GM21423 (cell line): ENCODE data around the gene KCNMA1.

Experiments used
- ATAC-seq: cut with Tn5 transposase; IDR thresholded peaks from one replicate; pipeline ENCODE4 v1.9.1; 2021; ENCODE audit warnings: mild to moderate bottlenecking, moderate library complexity; ENCODE audit not compliant: unreplicated experiment

The KCNMA1 gene

DNA sequence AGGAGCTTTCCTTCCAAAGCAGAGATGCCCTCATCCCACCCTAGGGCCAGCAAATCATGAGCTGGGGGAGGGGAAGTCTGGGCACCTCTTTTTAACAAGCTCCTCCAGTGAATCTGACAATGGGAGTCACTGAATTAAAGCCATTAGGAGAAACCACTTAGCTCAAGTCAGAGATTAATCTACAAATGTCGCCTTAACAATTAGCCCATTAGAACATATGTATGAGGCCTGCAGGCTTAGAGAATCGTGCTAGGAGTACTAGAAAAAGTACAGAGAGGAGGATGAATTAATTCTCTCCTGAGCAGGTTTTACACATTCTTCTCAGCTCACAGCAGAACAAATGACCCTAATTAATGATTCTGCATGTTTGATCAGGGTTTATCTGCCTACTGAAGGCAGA lies 381.3 kb downstream of the KCNMA1 start:
- no peak for ATAC-seq

DNA sequence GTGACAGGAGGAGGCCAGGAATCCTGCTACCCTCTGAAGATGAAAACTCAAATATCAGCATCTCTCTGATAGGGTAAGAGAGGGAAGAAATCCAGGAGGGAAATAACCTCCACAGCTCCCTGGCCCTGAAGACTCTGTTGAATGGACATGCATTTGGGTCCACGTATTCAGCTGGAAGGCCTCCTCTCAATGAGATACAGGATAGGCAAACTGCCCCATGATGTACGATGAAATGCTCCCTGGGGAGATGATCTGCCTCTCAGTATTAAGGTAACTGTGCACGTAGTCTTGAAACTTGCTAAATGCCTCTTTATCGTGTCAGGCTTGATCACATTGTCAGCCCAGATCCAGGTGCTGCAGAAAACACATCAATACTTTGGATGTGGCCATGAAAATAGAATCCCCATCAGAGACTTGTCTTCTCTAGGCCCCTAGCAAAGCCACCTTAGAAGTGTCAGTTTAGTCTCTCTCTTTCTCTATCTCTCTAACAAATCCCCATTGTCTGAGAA lies 384.0 kb downstream of the KCNMA1 start:
- ATAC-seq = no peak

DNA sequence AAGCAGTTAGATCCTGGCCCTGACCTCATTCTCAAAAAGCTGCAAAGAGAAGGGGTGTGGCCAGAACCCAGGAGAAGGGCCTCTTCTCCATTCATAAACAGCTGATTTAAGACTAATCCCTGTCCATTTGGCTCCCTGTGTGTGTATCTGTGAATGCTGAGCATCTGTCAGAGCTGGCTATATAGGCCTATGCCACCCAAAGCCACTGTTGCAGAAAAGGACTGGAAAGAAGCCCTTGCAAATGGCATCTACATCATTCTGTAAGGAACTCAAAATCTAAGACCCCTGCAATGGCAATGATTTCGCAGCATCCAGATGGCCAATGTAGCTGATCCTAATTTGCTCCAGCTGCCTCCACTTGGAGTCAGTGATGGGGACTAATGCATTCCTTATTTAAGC lies 384.5 kb downstream of the KCNMA1 start:
- ATAC-seq = no peak

DNA sequence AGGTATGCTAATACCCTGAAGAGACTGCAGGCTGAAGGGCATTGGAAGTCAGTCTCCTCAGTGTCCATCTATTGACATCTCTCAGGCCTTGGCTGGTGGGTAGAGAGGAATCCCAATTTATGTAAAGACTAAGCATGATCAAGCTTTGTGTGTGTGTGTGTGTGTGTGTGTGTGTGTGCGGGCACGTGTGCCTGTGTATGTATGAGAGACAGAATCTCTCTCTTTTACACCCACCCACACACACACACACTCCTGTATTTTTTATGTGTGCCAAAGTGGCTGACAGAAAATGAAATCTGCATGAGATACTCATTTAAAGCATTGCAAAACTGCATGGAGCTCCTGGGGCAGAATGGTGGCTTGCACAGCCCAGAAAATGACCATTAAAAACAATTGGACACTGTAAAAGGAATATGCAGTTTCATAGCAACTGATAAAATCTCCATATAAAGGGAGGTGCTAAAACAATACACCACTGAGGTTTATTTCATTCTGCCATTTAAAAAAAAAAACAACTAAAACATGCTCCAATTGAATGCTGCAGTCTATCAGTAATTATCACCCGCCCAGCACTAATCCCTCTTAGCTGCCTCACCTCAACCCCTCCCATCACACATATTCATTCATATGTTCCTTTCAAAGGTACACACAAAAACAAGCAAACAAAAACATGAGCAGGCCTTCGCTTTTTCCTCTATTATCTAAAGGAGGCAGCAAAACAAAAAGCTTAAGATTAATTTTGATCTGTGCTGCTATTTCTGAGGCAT lies 385.0 kb downstream of the KCNMA1 start:
- ATAC-seq = no peak

GRCh38 chr10:77251297-77252013 lies 386.2 kb downstream of the KCNMA1 start:
- ATAC-seq = no peak

DNA sequence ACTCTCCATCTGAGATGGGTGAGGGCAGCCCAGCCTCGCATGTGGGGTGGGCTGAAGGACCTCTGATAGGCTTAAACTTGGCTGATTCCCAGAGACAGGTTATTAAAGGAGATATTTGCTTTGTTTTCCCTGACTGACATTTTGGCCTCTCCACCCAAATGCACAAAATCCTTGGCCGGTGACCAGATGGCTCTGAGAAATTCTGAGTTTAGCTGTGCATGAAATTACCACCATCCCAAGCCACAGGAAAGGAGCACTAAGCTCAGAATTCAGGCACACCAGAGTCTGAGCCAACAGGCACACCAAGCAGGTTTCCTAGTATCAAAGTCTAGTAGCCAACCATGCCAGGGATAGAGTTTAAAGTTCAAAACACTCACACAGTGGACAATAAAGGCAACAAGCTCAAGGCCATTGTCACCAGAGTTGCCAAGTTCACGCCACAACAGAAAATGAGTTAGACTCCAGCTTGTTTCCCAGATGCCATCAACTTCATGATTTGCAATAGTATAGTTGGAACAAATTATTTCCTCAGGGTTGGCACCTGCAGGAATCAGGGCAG lies 387.6 kb downstream of the KCNMA1 start:
- ATAC-seq = no peak

DNA sequence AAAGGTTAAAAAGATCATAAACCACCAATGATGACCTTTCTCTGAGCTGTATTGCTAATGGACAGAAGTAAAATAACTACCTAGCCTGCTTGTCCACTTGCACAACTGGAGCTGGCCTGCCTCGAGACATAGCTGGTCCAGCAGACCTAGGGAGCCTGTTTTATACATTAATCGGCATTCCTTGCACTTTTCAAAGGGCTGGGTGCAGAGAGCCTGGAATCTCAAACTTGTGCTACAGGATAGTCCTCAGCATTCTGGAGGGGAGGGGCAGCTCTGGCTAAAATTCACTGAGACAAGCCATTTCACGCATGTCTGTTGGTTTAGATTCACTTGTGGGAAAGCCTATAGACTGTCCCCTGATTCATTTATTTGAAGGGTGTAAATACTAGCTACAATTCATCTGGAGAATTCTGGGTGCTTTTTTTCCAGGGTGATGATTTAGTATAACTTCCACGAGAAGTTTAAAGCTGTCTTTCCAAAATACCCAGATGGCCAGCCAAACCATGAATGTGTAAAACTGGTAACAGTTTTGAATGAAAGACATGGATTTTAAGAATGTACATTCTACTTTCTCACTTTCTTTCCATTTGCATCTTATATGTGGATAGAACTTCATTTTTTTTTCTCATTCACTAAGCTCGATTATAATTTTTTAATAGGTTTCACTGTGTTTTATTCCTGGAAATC lies 389.4 kb downstream of the KCNMA1 start:
- no peak for ATAC-seq

GRCh38 chr10:77247031-77247990 lies 390.3 kb downstream of the KCNMA1 start:
- ATAC-seq = no peak

DNA sequence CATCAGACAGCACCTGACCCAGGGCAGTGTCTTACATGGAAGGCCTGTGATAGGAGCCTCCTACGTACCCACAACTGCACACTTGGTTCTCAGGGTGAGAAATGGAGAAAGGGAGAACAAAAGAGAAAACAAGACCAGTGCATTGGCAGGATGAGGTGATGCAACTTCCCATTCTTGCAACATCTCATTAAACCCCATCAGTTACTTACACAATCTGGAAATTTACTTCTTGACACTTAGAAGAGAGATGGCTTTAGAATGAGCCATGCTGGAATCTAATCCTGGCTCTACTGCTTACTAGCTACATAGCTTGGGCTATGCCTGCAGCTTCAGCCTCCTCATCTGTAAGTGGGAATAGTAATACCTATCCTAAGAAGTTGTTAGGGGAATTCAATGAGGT lies 391.7 kb downstream of the KCNMA1 start:
- no peak for ATAC-seq

DNA sequence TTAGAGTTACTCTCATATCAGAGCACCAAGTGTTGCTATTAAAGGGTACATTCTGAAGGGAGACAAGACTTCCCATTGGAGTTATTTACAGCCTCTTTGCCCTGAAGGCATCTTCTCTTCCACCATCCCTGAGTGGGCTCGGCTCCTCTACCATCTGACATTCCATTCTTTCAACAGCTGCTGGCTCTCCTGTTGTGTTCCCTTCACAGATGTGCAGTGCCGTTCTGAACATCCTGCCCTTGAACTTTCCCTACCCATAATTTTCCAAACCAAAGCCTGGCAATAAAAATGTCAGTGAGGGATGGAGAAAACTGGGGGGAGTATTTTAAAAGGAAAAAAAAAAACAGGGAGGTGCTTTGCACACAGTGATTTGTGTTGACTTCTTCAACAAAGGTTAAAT lies 392.9 kb downstream of the KCNMA1 start:
- ATAC-seq = no peak

- no peak for ATAC-seq
These were observed 393.3 kb downstream of the KCNMA1 start for GRCh38 chr10:77244286-77244685.

DNA sequence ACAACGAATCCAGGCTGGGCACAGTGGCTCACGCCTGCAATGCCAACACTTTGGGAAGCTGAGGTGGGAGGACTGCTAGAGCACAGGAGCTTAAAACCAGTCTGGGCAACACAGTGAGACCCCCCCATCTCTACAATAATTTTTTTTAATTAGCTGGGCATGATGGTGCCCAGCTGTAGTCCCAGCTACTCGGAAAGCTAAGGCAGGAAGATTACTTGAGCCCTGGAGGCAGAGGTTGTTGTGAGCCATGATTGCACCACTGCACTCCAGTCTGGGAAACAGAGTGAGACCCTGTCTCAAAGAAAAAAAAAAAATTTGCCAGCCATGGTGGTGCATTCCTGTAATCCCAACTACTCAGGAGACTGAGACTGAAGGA lies 396.3 kb downstream of the KCNMA1 start:
- no peak for ATAC-seq

- no peak for ATAC-seq
These were observed 396.8 kb downstream of the KCNMA1 start for GRCh38 chr10:77240706-77241349.

DNA sequence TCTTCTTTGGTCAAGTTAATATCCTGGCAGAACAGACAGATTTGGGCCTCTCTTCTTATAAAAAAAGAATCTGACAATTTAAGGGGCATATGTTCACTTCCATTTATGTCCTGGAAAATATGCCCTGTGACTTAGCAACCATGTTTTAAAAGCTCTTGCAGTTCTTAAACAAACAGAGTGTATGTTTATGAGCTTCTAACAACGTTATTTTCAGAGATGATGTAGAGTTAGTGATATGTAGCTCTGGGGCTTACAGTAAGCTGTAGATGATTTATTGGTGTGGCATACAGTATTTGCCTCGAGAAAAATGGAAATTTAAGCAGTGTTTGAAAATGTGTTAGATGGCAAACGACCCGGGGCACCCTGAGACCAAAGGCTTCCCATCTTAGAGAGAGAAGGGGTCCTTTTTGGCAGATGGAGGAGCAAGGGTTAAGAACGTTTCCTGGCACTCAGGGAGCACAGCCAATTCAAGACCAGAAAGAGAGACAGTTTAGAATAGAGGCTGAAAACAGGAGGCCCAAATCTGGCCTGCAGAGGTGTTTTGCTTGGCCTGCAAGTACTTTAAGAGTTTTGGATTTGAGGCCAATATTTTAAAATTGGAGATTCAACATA lies 397.5 kb downstream of the KCNMA1 start:
- ATAC-seq = no peak

DNA sequence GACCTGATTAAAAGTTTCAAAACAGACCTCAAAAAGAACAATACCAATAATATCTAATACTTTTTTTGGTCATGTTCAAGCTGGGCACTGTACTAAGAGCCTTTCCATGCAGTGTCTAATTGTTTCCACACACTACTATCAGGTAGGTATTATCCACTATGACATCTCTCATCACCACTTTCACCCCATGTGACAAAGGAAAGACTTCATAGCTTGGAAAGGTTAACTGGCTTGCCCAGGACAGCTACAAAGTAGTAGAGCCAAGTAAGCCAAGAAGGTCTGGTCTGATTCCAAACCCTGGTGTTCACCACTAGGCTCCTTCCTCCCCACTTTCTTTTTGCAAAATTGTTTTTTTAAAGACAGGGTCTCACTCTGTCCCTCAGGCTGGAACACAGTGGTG lies 400.5 kb downstream of the KCNMA1 start:
- no peak for ATAC-seq

- ATAC-seq = no peak
These were observed 400.9 kb downstream of the KCNMA1 start for GRCh38 chr10:77236700-77237099.

GRCh38 chr10:77236029-77236428 lies 401.6 kb downstream of the KCNMA1 start:
- ATAC-seq = no peak

GRCh38 chr10:77234599-77234998 lies 403.0 kb downstream of the KCNMA1 start:
- no peak for ATAC-seq

DNA sequence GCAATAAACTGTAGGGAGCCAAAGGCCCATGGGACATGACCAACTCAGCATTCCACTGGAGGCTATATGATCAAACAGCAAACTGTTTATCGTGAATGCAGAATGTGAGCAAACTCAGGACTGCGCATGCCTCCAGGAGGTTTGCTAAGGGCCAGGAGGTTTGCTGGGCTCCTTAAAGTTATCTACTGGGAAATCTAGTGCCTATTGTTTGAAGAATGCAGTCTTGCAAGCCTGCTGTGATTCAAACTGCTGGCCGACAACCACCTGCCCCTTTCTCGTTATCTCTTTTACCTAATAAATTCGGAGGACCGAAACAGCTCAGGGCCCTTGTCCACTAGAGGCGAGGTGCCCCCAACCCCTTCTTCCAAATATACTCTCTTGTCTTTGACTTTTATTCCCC lies 404.1 kb downstream of the KCNMA1 start:
- no peak for ATAC-seq
